PFSK-1 (cell line): ENCODE data around the gene KIAA1958.

Experiments used
- FOXP2 ChIP-seq: optimal IDR thresholded peaks from 2 replicates; pipeline ENCODE3; 2011; ENCODE audit warnings: borderline replicate concordance, control low read depth, inconsistent platforms; ENCODE audit not compliant: insufficient read depth; ENCODE audit errors: extremely low read length, extremely low read depth
- POLR2AphosphoS5 ChIP-seq: IDR thresholded peaks from 2 replicates; pipeline ENCODE4 v1.6.1; 2012; ENCODE audit warnings: low read depth, mild to moderate bottlenecking, control low read depth, low read length, moderate library complexity
- SIN3A ChIP-seq: IDR thresholded peaks from 2 replicates; pipeline ENCODE4 v1.6.1; 2012; ENCODE audit warnings: mild to moderate bottlenecking, low read length, moderate library complexity, borderline replicate concordance; ENCODE audit not compliant: insufficient read depth
- TAF1 ChIP-seq: IDR thresholded peaks from 2 replicates; pipeline ENCODE4 v1.6.1; 2012; ENCODE audit warnings: low read length, control low read depth, borderline replicate concordance; ENCODE audit not compliant: insufficient read depth
- TF ChIP-seq, protein P1 (sequence below), 2 experiments: IDR thresholded peaks; 2 replicates each; pipeline versions ENCODE4 v1.6.1 to v1.8.0; 2011 to 2012; ENCODE audit warnings: low read depth in 2 of 2, low read length in 2 of 2, control low read depth in 1 of 2, inconsistent platforms in 1 of 2, mild to moderate bottlenecking in 1 of 2, moderate library complexity in 1 of 2; ENCODE audit not compliant: insufficient read depth in 1 of 2

KIAA1958 gene

DNA sequence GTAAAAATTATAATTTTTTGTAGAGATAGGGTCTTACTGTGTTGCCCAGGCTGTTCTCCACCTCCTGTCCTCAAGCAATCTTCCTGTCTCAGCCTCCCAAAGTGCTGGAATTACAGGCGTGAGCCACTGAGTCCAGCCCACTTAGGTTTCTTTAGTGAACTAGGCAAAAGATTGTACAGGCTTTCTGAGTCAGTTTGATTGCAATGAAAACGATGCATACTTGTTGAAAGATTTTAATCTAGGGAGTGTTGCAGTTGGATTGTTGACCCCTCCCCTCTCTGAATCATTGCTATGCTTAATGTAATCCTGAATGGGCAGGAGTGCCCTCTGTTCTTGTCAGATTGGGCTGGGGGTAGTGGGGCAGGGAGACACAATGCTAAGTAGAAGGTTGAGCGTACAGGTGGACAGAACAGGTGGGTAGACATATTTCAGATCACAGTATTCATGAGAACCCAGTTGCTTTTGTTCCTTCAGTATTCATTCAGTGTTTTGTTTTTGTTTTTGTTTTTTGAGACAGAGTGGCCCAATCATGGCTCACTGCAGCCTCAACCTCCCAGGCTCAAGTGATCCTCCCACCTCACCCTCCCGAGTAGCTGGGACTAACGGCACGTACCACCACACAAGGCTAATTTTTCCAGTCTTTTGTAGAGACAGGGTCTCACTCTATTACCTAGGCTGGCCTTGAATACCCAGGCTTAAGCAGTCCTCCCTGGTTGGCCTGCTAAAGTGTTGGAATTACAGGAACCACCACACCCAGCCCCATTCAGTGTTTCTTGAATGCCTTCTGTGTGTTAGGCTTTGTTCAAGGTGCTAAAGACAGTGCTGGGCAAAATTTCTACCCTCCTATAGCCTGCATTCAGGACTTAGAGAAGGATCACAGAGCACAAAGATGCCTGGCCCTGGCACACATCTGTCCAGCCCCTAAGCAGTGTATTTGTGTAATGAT lies 70.1 kb downstream of the KIAA1958 start:
- TF ChIP-seq TAF1 (no peak), SIN3A (no peak), FOXP2 (no peak), POLR2AphosphoS5 (no peak)
- TF ChIP-seq, protein P1, sequence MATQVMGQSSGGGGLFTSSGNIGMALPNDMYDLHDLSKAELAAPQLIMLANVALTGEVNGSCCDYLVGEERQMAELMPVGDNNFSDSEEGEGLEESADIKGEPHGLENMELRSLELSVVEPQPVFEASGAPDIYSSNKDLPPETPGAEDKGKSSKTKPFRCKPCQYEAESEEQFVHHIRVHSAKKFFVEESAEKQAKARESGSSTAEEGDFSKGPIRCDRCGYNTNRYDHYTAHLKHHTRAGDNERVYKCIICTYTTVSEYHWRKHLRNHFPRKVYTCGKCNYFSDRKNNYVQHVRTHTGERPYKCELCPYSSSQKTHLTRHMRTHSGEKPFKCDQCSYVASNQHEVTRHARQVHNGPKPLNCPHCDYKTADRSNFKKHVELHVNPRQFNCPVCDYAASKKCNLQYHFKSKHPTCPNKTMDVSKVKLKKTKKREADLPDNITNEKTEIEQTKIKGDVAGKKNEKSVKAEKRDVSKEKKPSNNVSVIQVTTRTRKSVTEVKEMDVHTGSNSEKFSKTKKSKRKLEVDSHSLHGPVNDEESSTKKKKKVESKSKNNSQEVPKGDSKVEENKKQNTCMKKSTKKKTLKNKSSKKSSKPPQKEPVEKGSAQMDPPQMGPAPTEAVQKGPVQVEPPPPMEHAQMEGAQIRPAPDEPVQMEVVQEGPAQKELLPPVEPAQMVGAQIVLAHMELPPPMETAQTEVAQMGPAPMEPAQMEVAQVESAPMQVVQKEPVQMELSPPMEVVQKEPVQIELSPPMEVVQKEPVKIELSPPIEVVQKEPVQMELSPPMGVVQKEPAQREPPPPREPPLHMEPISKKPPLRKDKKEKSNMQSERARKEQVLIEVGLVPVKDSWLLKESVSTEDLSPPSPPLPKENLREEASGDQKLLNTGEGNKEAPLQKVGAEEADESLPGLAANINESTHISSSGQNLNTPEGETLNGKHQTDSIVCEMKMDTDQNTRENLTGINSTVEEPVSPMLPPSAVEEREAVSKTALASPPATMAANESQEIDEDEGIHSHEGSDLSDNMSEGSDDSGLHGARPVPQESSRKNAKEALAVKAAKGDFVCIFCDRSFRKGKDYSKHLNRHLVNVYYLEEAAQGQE (IDR thresholded peaks at IDR 0.05; ENCODE audit: insufficient read depth in 1 of 2, low read depth in 2 of 2, low read length in 2 of 2) = no peak

DNA sequence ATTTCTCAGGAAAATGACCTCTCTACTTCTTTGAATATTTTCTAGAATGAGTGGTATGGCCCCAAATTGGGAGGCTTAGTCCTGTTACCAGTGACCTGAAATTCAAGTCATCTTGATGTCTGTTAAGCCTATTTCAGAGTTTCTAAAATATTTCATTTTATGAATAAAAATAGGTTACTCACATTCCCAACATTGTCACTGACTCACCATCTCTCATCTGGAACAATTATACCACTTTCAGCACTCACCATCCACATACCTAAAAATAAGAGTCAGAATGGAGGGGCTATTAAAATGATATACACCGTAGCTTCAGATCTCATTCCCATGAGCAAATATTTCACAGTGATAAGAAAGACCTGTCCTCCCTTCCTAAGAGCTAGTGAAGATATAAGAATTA lies 71.8 kb downstream of the KIAA1958 start:
- TF ChIP-seq, protein P1 (IDR thresholded peaks at IDR 0.05; ENCODE audit: insufficient read depth in 1 of 2, low read depth in 2 of 2, low read length in 2 of 2) = no peak
- TF ChIP-seq SIN3A = no peak
- no peak for TF ChIP-seq FOXP2
- no peak for TF ChIP-seq POLR2AphosphoS5
- no peak for TF ChIP-seq TAF1

DNA sequence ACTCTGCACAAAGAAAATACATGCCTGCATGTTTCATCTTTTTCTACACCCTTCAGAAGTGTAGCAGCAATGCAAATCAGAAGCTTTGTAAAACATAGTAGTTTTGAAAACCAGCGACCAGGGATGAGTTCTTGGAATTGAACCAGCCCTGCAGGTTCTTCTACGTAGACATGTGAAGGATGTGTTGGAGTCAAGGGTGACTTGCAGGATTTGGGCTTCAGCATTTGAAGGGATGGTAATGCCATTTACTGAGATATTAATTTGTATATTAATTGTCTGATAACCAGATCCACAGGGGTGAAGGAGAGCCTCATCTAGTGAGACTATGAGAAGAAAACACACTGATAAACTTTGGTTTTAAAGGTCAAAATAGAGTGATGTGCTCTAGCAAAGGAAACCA lies 72.4 kb downstream of the KIAA1958 start:
- TF ChIP-seq FOXP2 = no peak
- TF ChIP-seq POLR2AphosphoS5 = no peak
- no peak for TF ChIP-seq TAF1
- TF ChIP-seq SIN3A = no peak
- TF ChIP-seq, protein P1 (IDR thresholded peaks at IDR 0.05; ENCODE audit: insufficient read depth in 1 of 2, low read depth in 2 of 2, low read length in 2 of 2) = no peak

DNA sequence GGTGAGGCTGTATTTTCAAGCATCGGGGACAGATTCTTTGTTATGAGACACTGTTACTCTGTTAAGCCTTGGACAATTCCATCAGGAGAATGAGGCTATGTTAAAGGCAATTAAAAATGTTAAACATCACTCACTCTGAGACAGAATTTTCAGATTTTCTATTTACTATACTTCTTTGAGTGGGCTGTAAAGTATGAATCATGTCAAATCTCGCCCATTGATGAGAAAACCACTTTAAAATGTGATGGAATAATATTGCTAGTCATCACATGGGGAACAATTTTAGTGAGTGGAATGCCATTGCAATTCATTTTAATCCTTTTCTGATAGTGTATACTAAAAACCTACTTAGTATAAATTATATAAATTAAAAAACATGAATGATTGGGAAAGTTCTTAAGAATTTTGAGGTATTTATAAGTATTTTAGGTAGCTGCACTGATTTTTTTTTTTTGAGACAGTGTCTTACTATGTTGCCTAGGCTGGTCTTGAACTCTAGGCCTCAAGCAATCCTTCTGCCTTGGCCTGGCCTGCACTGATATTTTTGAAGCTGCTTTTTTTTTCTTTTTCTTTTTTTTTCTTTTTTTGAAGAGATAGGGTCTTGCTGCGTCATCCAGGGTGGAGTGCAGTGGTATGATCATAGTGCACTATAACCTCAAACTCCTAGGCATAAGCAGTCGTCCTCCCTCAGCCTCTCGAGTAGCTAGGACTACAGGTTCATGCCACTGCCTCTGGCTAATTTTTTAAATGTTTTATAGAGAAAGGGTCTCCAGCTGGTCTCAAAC lies 73.2 kb downstream of the KIAA1958 start:
- TF ChIP-seq POLR2AphosphoS5 = no peak
- TF ChIP-seq FOXP2 = no peak
- no peak for TF ChIP-seq SIN3A
- TF ChIP-seq, protein P1 (IDR thresholded peaks at IDR 0.05; ENCODE audit: insufficient read depth in 1 of 2, low read depth in 2 of 2, low read length in 2 of 2) = no peak
- no peak for TF ChIP-seq TAF1
